ENCODE data around the gene OBSCN.

GRCh38 chr1:228182296-228183030, 25.4 kb upstream of the OBSCN start:
- TF ChIP-seq REST (IDR thresholded peaks at IDR 0.05; ENCODE audit: insufficient read depth in 1 of 2, low read depth in 2 of 2, low read length in 2 of 2), result no peak
- TF ChIP-seq SIN3A (IDR thresholded peaks at IDR 0.05; ENCODE audit: borderline replicate concordance, insufficient read depth, low read length), result no peak
- no peak for TF ChIP-seq TAF1 (IDR thresholded peaks at IDR 0.05; ENCODE audit: borderline replicate concordance, insufficient read depth, low read length)
- no peak for TF ChIP-seq POLR2AphosphoS5 (IDR thresholded peaks at IDR 0.05; ENCODE audit: low read depth, low read length)
- no peak for TF ChIP-seq FOXP2 (optimal IDR thresholded peaks at IDR 0.05; ENCODE audit: borderline replicate concordance, extremely low read depth, extremely low read length, insufficient read depth)
